Breast epithelium (tissue), 3 donors: ENCODE data around the gene CHFR. TPM values are rescaled to one million over a fixed set of nuclear protein-coding genes. Genes with fewer than 3 reads are reported as not detected.

ENCODE experiments used
- total RNA-seq, 3 donors: library from RNA; depleted of rRNA; stranded (reverse); fragments of >200 nt; gene quantifications; one replicate each; pipeline ENCODE4 v1.1.0, GENCODE V29; 2016

Gene CHFR
- total RNA-seq, 3 donors from 2014 or later = 22.4 to 36.1 (median 26.5) TPM

Other genes starting within 250 kb of the CHFR start
- gene POLE, start 200.3 kb downstream of the CHFR start, total RNA-seq = 10 to 100 TPM; 36.5 to 51.5 (median 43.5) TPM
- gene PXMP2, start 200.0 kb downstream of the CHFR start, total RNA-seq = 10 to 100 TPM; 29.0 to 50.9 (median 31.8) TPM
- gene PGAM5, start 176.8 kb downstream of the CHFR start, total RNA-seq = 10 to 100 TPM; 20.2 to 38.0 (median 22.8) TPM
- 10 to 100 TPM; 64.2 to 75.4 (median 73.5) TPM for gene ANKLE2, start 125.8 kb downstream of the CHFR start, total RNA-seq
- gene GOLGA3, start 58.7 kb downstream of the CHFR start, total RNA-seq = 10 to 100 TPM; 51.7 to 76.7 (median 58.5) TPM
- 10 to 100 TPM in 2 of 3 donors, 1 to 10 TPM in 1; 8.3 to 17.9 (median 16.1) TPM for gene ZNF605, start 68.7 kb upstream of the CHFR start, total RNA-seq
- 10 to 100 TPM; 12.0 to 19.6 (median 19.0) TPM for gene ZNF26, start 98.8 kb upstream of the CHFR start, total RNA-seq
- gene ZNF84, start 149.9 kb upstream of the CHFR start, total RNA-seq = 10 to 100 TPM; 25.0 to 61.0 (median 29.2) TPM
- gene ZNF140, start 193.3 kb upstream of the CHFR start, total RNA-seq = 10 to 100 TPM in 2 of 3 donors, 1 to 10 TPM in 1; 9.3 to 34.5 (median 22.3) TPM
- 1 to 10 TPM; 2.7 to 5.7 (median 4.6) TPM for gene ZNF891, start 242.7 kb upstream of the CHFR start, total RNA-seq
- 10 to 100 TPM; 12.8 to 35.0 (median 13.4) TPM for gene ZNF10, start 243.0 kb upstream of the CHFR start, total RNA-seq